HG03558 (cell line): ENCODE measurements around the gene IER3.
"Not testable (repeated sequence)": the region's sequence is repeated elsewhere in the genome, so short reads cannot be mapped to it uniquely, and the experiment has no call there.

Experiments used
- ATAC-seq: cut with Tn5 transposase; IDR thresholded peaks from one replicate; pipeline ENCODE4 v1.9.1; 2021; ENCODE audit warnings: moderate number of reproducible peaks; ENCODE audit not compliant: unreplicated experiment; ENCODE audit errors: extremely low read depth

The IER3 gene

GRCh38 chr6:30725713-30726505 lies 18.4 kb downstream of the IER3 start:
- ATAC-seq = no peak

GRCh38 chr6:30724906-30725667 lies 19.3 kb downstream of the IER3 start:
- ATAC-seq = no peak

GRCh38 chr6:30723843-30724741 lies 20.3 kb downstream of the IER3 start:
- not testable (repeated sequence) for ATAC-seq

GRCh38 chr6:30723159-30723842 lies 21.0 kb downstream of the IER3 start:
- ATAC-seq = not testable (repeated sequence)

GRCh38 chr6:30722280-30723112 lies 21.9 kb downstream of the IER3 start:
- ATAC-seq = no peak

- ATAC-seq = not testable (repeated sequence)
Observed at GRCh38 chr6:30722025-30722279, 22.4 kb downstream of the IER3 start.

GRCh38 chr6:30721198-30722024 lies 22.9 kb downstream of the IER3 start:
- ATAC-seq = no peak

GRCh38 chr6:30720738-30721197 lies 23.6 kb downstream of the IER3 start:
- no peak for ATAC-seq

- no peak for ATAC-seq
Observed at GRCh38 chr6:30719791-30720737, 24.3 kb downstream of the IER3 start, which contains the start of gene TUBB. TUBB (plus strand) TSS chr6:30720352; CDS start chr6:30720507, 155 bp downstream.

GRCh38 chr6:30719356-30719755 lies 25.0 kb downstream of the IER3 start:
- no peak for ATAC-seq

- ATAC-seq = not testable (repeated sequence)
Observed at GRCh38 chr6:30717845-30718720, 26.3 kb downstream of the IER3 start.

- ATAC-seq = peak; percentile 34
Observed at GRCh38 chr6:30717129-30717844, 27.1 kb downstream of the IER3 start, which contains the start of gene MDC1. MDC1 (minus strand) TSS chr6:30717281; CDS start chr6:30715175, 2,106 bp downstream.

- no peak for ATAC-seq
Observed at GRCh38 chr6:30716879-30717128, 27.5 kb downstream of the IER3 start.

GRCh38 chr6:30714263-30714662 lies 30.1 kb downstream of the IER3 start:
- no peak for ATAC-seq

- no peak for ATAC-seq
Observed at GRCh38 chr6:30712441-30712945, 31.9 kb downstream of the IER3 start.
